Endothelial cell of umbilical vein (primary cell): ENCODE data around the gene PDHA1. TPM values are rescaled to one million over a fixed set of nuclear protein-coding genes. Genes with fewer than 3 reads are reported as not detected.

Experiments used
- BruUV-seq: library from RNA; stranded (reverse); fragments of 400-500 nt; replicated peaks from 2 replicates; lab custom pipeline; 2021; lab: Mats Ljungman, UMichigan
- CTCF ChIA-PET: fragments of 300-600, 350-600 bp; sonication (Branson Sonifier 250); formaldehyde crosslinking; loops from one replicate; lab custom pipeline; 2021; ENCODE audit warnings: antibody characterized with exemption, inconsistent platforms; lab: Charles Lee
- POLR2A ChIA-PET: fragments of 300-600, 350-600 bp; sonication (Branson Sonifier 250); formaldehyde crosslinking; loops from one replicate; lab custom pipeline; 2021; ENCODE audit warnings: antibody characterized with exemption, inconsistent platforms; lab: Charles Lee
- DNase-seq: peaks from one replicate; pipeline ENCODE4 v3.0.0-alpha.2; 2011; ENCODE audit warnings: low read depth, low spot score
- FAIRE-seq: peaks from 2 replicates; lab custom pipeline; 2011; peaks lifted over from hg19 to GRCh38; lab: Jason Lieb, UNC
- H2AFZ ChIP-seq: 2 replicates; pipeline ENCODE4 v1.6.0; 2012; ENCODE audit warnings: low read depth, low read length, control low read depth, inconsistent platforms
- H3K27ac ChIP-seq: 2 replicates; pipeline ENCODE4 v1.5.1; 2011; ENCODE audit warnings: low read depth, mild to moderate bottlenecking, control low read depth, low read length, moderate library complexity; ENCODE audit not compliant: insufficient read depth
- H3K27me3 ChIP-seq, 2 experiments: 2 replicates each; pipeline versions ENCODE4 v1.6.0 to v1.6.1; 2011; ENCODE audit warnings: low read length in 2 of 2, mixed read lengths in 1 of 2; ENCODE audit not compliant: control insufficient read depth in 2 of 2, insufficient read depth in 2 of 2
- H3K36me3 ChIP-seq, 2 experiments: 2 replicates in 1 of 2; 3 replicates in 1 of 2; pipeline ENCODE4 v1.5.1; 2011; ENCODE audit warnings: low read length in 2 of 2, mild to moderate bottlenecking in 1 of 2, moderate library complexity in 1 of 2; ENCODE audit not compliant: control insufficient read depth in 2 of 2, insufficient read depth in 2 of 2; ENCODE audit errors: extremely low read depth in 1 of 2
- H3K4me1 ChIP-seq: 3 replicates; pipeline ENCODE4 v1.5.1; 2011; ENCODE audit warnings: mild to moderate bottlenecking, low read length; ENCODE audit not compliant: control insufficient read depth, insufficient read depth; ENCODE audit errors: extremely low read depth
- H3K4me2 ChIP-seq: 2 replicates; pipeline ENCODE4 v1.6.1; 2011; ENCODE audit warnings: low read length, control low read depth, mixed read lengths; ENCODE audit not compliant: insufficient read depth
- H3K4me3 ChIP-seq, 3 experiments: fragments of 200-600 bp in 1 of 3; sonication (generic), shearing (Covaris generic) in 1 of 3; replicated peaks in 1 of 3; 2 replicates each; pipeline ENCODE4 v1.5.1; 2011 to 2016; ENCODE audit warnings: control low read depth in 3 of 3, low read length in 3 of 3, mild to moderate bottlenecking in 2 of 3, inconsistent platforms in 1 of 3, low read depth in 1 of 3, moderate library complexity in 1 of 3; ENCODE audit not compliant: insufficient read depth in 1 of 3
- H3K79me2 ChIP-seq: 2 replicates; pipeline ENCODE4 v1.6.0; 2012; ENCODE audit warnings: low read length, inconsistent platforms; ENCODE audit not compliant: control insufficient read depth, insufficient read depth
- H3K9ac ChIP-seq: replicated peaks from 2 replicates; pipeline ENCODE3; 2011; ENCODE audit warnings: low read length, control low read depth; ENCODE audit not compliant: insufficient read depth; ENCODE audit errors: extremely low read depth
- H3K9me1 ChIP-seq: replicated peaks from 3 replicates; pipeline ENCODE4 v1.6.0; 2011; ENCODE audit warnings: mild to moderate bottlenecking, low read length; ENCODE audit not compliant: control insufficient read depth, insufficient read depth; ENCODE audit errors: extremely low read depth
- H3K9me3 ChIP-seq: replicated peaks from 2 replicates; pipeline ENCODE4 v1.5.1; 2012; ENCODE audit warnings: low read length, inconsistent platforms; ENCODE audit not compliant: control insufficient read depth, insufficient read depth
- H4K20me1 ChIP-seq: replicated peaks from 2 replicates; pipeline ENCODE3; 2011; ENCODE audit warnings: mild to moderate bottlenecking, low read length; ENCODE audit not compliant: control insufficient read depth, insufficient read depth; ENCODE audit errors: extremely low read depth
- EZH2 ChIP-seq: IDR thresholded peaks from 2 replicates; pipeline ENCODE4 v1.6.1; 2012; ENCODE audit warnings: borderline replicate concordance, low read depth, mild to moderate bottlenecking, moderate library complexity, low read length, inconsistent platforms; ENCODE audit not compliant: severe bottlenecking
- FOS ChIP-seq: IDR thresholded peaks from 2 replicates; pipeline ENCODE4 v1.6.1; 2011; ENCODE audit warnings: mild to moderate bottlenecking, low read length, moderate library complexity, borderline replicate concordance; ENCODE audit not compliant: insufficient read depth
- GATA2 ChIP-seq: IDR thresholded peaks from 2 replicates; pipeline ENCODE4 v1.7.0; 2011; ENCODE audit warnings: low read depth, mild to moderate bottlenecking, moderate library complexity, mixed read lengths, low read length; ENCODE audit not compliant: insufficient read length, insufficient read depth
- JUN ChIP-seq: IDR thresholded peaks from 2 replicates; pipeline ENCODE4 v1.6.1; 2011; ENCODE audit warnings: borderline replicate concordance, low read depth; ENCODE audit not compliant: insufficient read length, insufficient read depth
- MYC ChIP-seq: IDR thresholded peaks from one replicate; pipeline ENCODE4 v1.6.1; 2011; ENCODE audit warnings: mild to moderate bottlenecking, low read depth, low read length
- POLR2A ChIP-seq: IDR thresholded peaks from 2 replicates; pipeline ENCODE4 v1.6.1; 2012; ENCODE audit warnings: low read depth, mild to moderate bottlenecking, control low read depth, low read length
- POLR2AphosphoS5 ChIP-seq: IDR thresholded peaks from 2 replicates; pipeline ENCODE4 v1.6.1; 2012; ENCODE audit warnings: low read depth, mild to moderate bottlenecking, control low read depth, low read length, moderate library complexity; ENCODE audit not compliant: insufficient read depth
- dilution Hi-C: fragments of 300-500 bp; cut with MboI; formaldehyde crosslinking; loops from one replicate; pipeline ENCODE4 v1.15.0; 2019; ENCODE audit warnings: low sequenced_read_pairs; ENCODE audit not compliant: extremely low pct_ligation_motif_present
- intact Hi-C: fragments of 100-400 bp; cut with micrococcal nuclease; formaldehyde crosslinking; loops from one replicate; pipeline ENCODE4 v1.10.0; 2022
- polyA plus RNA-seq, 4 experiments: library from polyadenylated mRNA; depleted of rRNA in 3 of 4; stranded (reverse) in 3 of 4; unstranded in 1 of 4; fragments of >200 nt; gene quantifications; 2 replicates each; pipeline versions ENCODE4 v1.2.1 to v1.2.3, GENCODE V29; 2011 to 2012; ENCODE audit warnings: missing spikeins in 1 of 4
- total RNA-seq: library from RNA; stranded (reverse); gene quantifications from 2 replicates; pipeline ENCODE4 v1.2.3, GENCODE V29; 2021
- TF ChIP-seq, protein P1 (sequence below), 2 donors: IDR thresholded peaks; 1 replicate in 1 of 2; 2 replicates in 1 of 2; pipeline ENCODE4 v1.5.1; 2011; ENCODE audit warnings: low read length in 2 of 2, mild to moderate bottlenecking in 2 of 2, moderate library complexity in 2 of 2, control low read depth in 1 of 2, inconsistent platforms in 1 of 2, low read depth in 1 of 2; ENCODE audit not compliant: insufficient read depth in 1 of 2; ENCODE audit errors: extremely low read depth in 1 of 2
- TF ChIP-seq, protein P2 (sequence below): IDR thresholded peaks from 2 replicates; pipeline ENCODE4 v1.6.1; 2011; ENCODE audit not compliant: insufficient read depth, insufficient read length

Gene PDHA1
- total and polyA plus RNA-seq, 2 donors (not counting 3 experiments of a cell fraction or from before 2014, with no cell fraction given), result 76.8 to 138 TPM

DNA sequence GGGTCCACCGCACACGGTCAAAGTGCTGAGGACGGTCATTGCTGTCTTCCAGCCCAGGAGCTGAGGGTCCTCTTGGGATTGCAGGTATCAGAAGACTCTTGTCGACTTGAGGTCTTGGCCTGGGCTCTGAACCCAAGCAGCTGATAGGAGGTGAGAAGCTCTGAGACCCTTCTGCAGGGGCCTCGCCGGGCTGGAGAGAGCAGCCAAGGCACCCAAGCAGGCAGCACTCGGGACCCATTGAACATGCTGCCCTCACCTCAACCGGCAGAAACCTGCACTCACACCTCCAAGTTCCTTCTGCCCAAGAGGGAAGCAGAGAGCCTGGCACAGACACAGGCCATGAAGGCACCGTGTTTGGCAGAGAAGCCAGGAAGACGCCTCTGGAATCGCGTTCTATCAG lies 34.1 kb downstream of the PDHA1 start:
- Histone ChIP-seq H2AFZ (no peak overlapping the region), H3K27me3 (no peaks in the 10 kb centered on the region), H3K79me2 (no peaks in the 10 kb centered on the region), H3K4me1 (no peaks in the 10 kb centered on the region), H3K9ac (no peak overlapping the region), H3K27ac (no peak overlapping the region), H3K9me3 (no peaks in the 10 kb centered on the region), H3K9me1 (no peaks in the 10 kb centered on the region), H3K4me2 (no peak overlapping the region), H4K20me1 (no peaks in the 10 kb centered on the region), H3K4me3 (no peak overlapping the region), H3K36me3 (no peaks in the 10 kb centered on the region)
- FAIRE-seq (no peak), DNase-seq (no peak)
- POLR2A ChIA-PET, result no interaction called here
- TF ChIP-seq POLR2AphosphoS5 (no peak), GATA2 (no peak)
- TF ChIP-seq, protein P1, sequence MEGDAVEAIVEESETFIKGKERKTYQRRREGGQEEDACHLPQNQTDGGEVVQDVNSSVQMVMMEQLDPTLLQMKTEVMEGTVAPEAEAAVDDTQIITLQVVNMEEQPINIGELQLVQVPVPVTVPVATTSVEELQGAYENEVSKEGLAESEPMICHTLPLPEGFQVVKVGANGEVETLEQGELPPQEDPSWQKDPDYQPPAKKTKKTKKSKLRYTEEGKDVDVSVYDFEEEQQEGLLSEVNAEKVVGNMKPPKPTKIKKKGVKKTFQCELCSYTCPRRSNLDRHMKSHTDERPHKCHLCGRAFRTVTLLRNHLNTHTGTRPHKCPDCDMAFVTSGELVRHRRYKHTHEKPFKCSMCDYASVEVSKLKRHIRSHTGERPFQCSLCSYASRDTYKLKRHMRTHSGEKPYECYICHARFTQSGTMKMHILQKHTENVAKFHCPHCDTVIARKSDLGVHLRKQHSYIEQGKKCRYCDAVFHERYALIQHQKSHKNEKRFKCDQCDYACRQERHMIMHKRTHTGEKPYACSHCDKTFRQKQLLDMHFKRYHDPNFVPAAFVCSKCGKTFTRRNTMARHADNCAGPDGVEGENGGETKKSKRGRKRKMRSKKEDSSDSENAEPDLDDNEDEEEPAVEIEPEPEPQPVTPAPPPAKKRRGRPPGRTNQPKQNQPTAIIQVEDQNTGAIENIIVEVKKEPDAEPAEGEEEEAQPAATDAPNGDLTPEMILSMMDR (IDR thresholded peaks at IDR 0.05; ENCODE audit: extremely low read depth in 1 of 2, insufficient read depth in 1 of 2, low read depth in 1 of 2, low read length in 2 of 2), result no peak
- TF ChIP-seq, protein P2, sequence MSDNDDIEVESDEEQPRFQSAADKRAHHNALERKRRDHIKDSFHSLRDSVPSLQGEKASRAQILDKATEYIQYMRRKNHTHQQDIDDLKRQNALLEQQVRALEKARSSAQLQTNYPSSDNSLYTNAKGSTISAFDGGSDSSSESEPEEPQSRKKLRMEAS, result no peak
- dilution Hi-C loops, result no loop called here
- CTCF ChIA-PET, result no interaction called here
- intact Hi-C loops, result no loop called here
- BruUV-seq, result no TSS peak

DNA sequence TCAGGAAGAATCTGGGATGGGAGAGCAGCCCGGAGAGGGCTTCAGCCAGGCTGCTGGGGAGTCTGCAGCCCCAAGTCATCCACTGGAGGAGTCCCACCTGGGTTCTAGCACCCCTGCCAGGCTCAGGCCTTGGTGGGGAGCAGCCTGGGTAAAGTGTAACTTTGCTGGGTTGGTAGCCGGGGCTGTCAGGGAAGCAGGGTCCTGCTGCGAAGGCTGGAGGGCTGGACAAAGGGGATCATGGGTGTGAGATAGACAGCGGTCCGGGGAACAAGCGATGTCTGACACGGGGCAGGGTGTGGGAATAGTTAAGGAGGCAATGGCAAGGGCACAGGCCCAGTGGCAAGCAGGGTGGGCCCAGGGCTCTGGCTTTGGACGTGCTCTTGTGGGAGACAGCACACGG lies 37.6 kb downstream of the PDHA1 start:
- Histone ChIP-seq H3K9me1 (no peaks in the 10 kb centered on the region), H2AFZ (no peak overlapping the region), H4K20me1 (no peaks in the 10 kb centered on the region), H3K27ac (no peak overlapping the region), H3K79me2 (no peaks in the 10 kb centered on the region), H3K9me3 (no peaks in the 10 kb centered on the region), H3K27me3 (no peaks in the 10 kb centered on the region), H3K36me3 (no peaks in the 10 kb centered on the region), H3K9ac (no peak overlapping the region), H3K4me2 (no peak overlapping the region), H3K4me1 (no peaks in the 10 kb centered on the region), H3K4me3 (no peak overlapping the region)
- intact Hi-C loops, result no loop called here
- no peak for FAIRE-seq
- TF ChIP-seq GATA2, result no peak
- no peak for TF ChIP-seq MYC
- TF ChIP-seq, protein P2, result no peak
- TF ChIP-seq, protein P1 (IDR thresholded peaks at IDR 0.05; ENCODE audit: extremely low read depth in 1 of 2, insufficient read depth in 1 of 2, low read depth in 1 of 2, low read length in 2 of 2), result no peak
- TF ChIP-seq FOS, result no peak
- TF ChIP-seq EZH2, result no peak
- TF ChIP-seq POLR2A, result no peak
- TF ChIP-seq JUN, result no peak
- TF ChIP-seq POLR2AphosphoS5, result no peak
- BruUV-seq, result no TSS peak
- ChIA-PET CTCF (interaction anchor here (0.6 to 2.2 kb wide), 2 partner anchors 13 to 155 kb away, joined by 3 to 28 read pairs; no protein-coding TSS in a partner anchor), POLR2A (no interaction called here)
- dilution Hi-C loops, result no loop called here
- DNase-seq, result no peak
